Liver (tissue), 3 donors: Measurements from ENCODE around the gene HINT2.

ENCODE experiments used
- EGR1 ChIP-seq, 2 donors: IDR thresholded peaks; 2 replicates each; pipeline ENCODE4 v1.6.1; 2016 to 2018; ENCODE audit warnings: antibody characterized with exemption in 2 of 2, low read depth in 2 of 2
- GABPA ChIP-seq, 2 donors: IDR thresholded peaks in 1 of 2; conservative IDR thresholded peaks in 1 of 2; 2 replicates each; pipeline ENCODE4 v1.6.1; 2016; ENCODE audit warnings: antibody characterized with exemption in 2 of 2, mild to moderate bottlenecking in 1 of 2, moderate library complexity in 1 of 2
- HNF4A ChIP-seq, 2 donors: conservative IDR thresholded peaks; 2 replicates each; pipeline ENCODE4 v1.6.1; 2016; ENCODE audit warnings: antibody characterized with exemption in 2 of 2, mild to moderate bottlenecking in 2 of 2
- JUND ChIP-seq, 2 donors: IDR thresholded peaks; 2 replicates each; pipeline ENCODE4 v1.6.1; 2016; ENCODE audit warnings: antibody characterized with exemption in 2 of 2
- RAD21 ChIP-seq, 2 donors: IDR thresholded peaks; 2 replicates each; pipeline ENCODE4 v1.6.1; 2016; ENCODE audit warnings: antibody characterized with exemption in 2 of 2, mild to moderate bottlenecking in 2 of 2
- SP1 ChIP-seq: IDR thresholded peaks from 2 replicates; pipeline ENCODE4 v1.6.1; 2018; ENCODE audit warnings: antibody characterized with exemption, mild to moderate bottlenecking
- TAF1 ChIP-seq: conservative IDR thresholded peaks from 2 replicates; pipeline ENCODE4 v1.6.1; 2016; ENCODE audit warnings: antibody characterized with exemption, mild to moderate bottlenecking
- YY1 ChIP-seq: IDR thresholded peaks from 2 replicates; pipeline ENCODE4 v1.6.1; 2016; ENCODE audit warnings: antibody characterized with exemption, mild to moderate bottlenecking
- TF ChIP-seq, protein P1 (sequence below): fragments of 150-350 bp; IDR thresholded peaks from 2 replicates; pipeline ENCODE4 v1.5.1; 2017; ENCODE audit warnings: improper control_type of control experiment, low read depth, low read length; ENCODE audit not compliant: missing input control
- TF ChIP-seq, protein P2 (sequence below): IDR thresholded peaks from 2 replicates; pipeline ENCODE4 v1.6.1; 2016; ENCODE audit warnings: antibody characterized with exemption, mild to moderate bottlenecking
- TF ChIP-seq, protein P3 (sequence below): IDR thresholded peaks from 2 replicates; pipeline ENCODE4 v1.6.1; 2016; ENCODE audit warnings: antibody characterized with exemption
- TF ChIP-seq, protein P4 (sequence below): IDR thresholded peaks from 2 replicates; pipeline ENCODE4 v1.6.1; 2016; ENCODE audit warnings: antibody characterized with exemption
- TF ChIP-seq, protein P5 (sequence below): IDR thresholded peaks from 2 replicates; pipeline ENCODE4 v1.6.1; 2016; ENCODE audit warnings: antibody characterized with exemption
- donor health status: healthy.
- donor health status: healthy.

DNA sequence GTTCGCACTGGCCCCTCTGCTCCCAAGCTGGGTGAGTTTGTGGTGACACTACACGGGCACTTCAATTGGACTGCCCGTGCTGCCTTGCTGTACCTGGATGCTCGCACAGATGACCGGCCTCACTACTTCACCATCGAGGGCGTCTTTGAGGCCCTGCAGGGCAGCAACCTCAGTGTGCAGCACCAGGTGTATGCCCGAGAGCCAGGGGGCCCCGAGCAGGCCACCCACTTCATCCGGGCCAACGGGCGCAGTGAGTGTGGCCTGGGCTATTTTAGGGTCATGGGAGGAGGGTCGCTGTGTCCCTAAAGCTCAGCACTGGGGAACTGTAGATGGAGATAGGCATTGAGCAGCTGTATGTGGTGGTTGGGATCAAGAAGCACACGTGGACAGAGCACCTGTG lies 22.0 kb downstream of the HINT2 start:
- TF ChIP-seq, protein P1, sequence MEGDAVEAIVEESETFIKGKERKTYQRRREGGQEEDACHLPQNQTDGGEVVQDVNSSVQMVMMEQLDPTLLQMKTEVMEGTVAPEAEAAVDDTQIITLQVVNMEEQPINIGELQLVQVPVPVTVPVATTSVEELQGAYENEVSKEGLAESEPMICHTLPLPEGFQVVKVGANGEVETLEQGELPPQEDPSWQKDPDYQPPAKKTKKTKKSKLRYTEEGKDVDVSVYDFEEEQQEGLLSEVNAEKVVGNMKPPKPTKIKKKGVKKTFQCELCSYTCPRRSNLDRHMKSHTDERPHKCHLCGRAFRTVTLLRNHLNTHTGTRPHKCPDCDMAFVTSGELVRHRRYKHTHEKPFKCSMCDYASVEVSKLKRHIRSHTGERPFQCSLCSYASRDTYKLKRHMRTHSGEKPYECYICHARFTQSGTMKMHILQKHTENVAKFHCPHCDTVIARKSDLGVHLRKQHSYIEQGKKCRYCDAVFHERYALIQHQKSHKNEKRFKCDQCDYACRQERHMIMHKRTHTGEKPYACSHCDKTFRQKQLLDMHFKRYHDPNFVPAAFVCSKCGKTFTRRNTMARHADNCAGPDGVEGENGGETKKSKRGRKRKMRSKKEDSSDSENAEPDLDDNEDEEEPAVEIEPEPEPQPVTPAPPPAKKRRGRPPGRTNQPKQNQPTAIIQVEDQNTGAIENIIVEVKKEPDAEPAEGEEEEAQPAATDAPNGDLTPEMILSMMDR: no peak
- no peak for TF ChIP-seq JUND (IDR thresholded peaks at IDR 0.05)
- TF ChIP-seq, protein P2, sequence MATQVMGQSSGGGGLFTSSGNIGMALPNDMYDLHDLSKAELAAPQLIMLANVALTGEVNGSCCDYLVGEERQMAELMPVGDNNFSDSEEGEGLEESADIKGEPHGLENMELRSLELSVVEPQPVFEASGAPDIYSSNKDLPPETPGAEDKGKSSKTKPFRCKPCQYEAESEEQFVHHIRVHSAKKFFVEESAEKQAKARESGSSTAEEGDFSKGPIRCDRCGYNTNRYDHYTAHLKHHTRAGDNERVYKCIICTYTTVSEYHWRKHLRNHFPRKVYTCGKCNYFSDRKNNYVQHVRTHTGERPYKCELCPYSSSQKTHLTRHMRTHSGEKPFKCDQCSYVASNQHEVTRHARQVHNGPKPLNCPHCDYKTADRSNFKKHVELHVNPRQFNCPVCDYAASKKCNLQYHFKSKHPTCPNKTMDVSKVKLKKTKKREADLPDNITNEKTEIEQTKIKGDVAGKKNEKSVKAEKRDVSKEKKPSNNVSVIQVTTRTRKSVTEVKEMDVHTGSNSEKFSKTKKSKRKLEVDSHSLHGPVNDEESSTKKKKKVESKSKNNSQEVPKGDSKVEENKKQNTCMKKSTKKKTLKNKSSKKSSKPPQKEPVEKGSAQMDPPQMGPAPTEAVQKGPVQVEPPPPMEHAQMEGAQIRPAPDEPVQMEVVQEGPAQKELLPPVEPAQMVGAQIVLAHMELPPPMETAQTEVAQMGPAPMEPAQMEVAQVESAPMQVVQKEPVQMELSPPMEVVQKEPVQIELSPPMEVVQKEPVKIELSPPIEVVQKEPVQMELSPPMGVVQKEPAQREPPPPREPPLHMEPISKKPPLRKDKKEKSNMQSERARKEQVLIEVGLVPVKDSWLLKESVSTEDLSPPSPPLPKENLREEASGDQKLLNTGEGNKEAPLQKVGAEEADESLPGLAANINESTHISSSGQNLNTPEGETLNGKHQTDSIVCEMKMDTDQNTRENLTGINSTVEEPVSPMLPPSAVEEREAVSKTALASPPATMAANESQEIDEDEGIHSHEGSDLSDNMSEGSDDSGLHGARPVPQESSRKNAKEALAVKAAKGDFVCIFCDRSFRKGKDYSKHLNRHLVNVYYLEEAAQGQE: no peak
- no peak for TF ChIP-seq SP1
- TF ChIP-seq, protein P3, sequence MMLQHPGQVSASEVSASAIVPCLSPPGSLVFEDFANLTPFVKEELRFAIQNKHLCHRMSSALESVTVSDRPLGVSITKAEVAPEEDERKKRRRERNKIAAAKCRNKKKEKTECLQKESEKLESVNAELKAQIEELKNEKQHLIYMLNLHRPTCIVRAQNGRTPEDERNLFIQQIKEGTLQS: no peak
- TF ChIP-seq, protein P4, sequence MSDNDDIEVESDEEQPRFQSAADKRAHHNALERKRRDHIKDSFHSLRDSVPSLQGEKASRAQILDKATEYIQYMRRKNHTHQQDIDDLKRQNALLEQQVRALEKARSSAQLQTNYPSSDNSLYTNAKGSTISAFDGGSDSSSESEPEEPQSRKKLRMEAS: no peak
- no peak for TF ChIP-seq GABPA (IDR thresholded peaks at IDR 0.05 in 1 of 2, conservative IDR thresholded peaks at IDR 0.05 in 1 of 2)
- TF ChIP-seq YY1: no peak
- TF ChIP-seq RAD21 (IDR thresholded peaks at IDR 0.05): no peak
- TF ChIP-seq HNF4A (conservative IDR thresholded peaks at IDR 0.05): no peak
- TF ChIP-seq EGR1 (IDR thresholded peaks at IDR 0.05; ENCODE audit: low read depth in 2 of 2): no peak
- no peak for TF ChIP-seq TAF1
- TF ChIP-seq, protein P5, sequence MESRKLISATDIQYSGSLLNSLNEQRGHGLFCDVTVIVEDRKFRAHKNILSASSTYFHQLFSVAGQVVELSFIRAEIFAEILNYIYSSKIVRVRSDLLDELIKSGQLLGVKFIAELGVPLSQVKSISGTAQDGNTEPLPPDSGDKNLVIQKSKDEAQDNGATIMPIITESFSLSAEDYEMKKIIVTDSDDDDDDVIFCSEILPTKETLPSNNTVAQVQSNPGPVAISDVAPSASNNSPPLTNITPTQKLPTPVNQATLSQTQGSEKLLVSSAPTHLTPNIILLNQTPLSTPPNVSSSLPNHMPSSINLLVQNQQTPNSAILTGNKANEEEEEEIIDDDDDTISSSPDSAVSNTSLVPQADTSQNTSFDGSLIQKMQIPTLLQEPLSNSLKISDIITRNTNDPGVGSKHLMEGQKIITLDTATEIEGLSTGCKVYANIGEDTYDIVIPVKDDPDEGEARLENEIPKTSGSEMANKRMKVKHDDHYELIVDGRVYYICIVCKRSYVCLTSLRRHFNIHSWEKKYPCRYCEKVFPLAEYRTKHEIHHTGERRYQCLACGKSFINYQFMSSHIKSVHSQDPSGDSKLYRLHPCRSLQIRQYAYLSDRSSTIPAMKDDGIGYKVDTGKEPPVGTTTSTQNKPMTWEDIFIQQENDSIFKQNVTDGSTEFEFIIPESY: no peak
